Neuronal stem cell (in vitro differentiated cells): ENCODE data around the gene COL6A2.

ENCODE experiments used
- DNase-seq: peaks from one replicate; pipeline ENCODE4 v3.0.0-alpha.2; 2013; ENCODE audit warnings: low spot score
- H2AFZ ChIP-seq: one replicate; pipeline ENCODE4 v1.6.1; 2013; ENCODE audit warnings: mild to moderate bottlenecking, low read length, inconsistent platforms
- H2AK5ac ChIP-seq: 2 replicates; pipeline ENCODE4 v1.6.1; 2013; ENCODE audit warnings: low read depth, mild to moderate bottlenecking, inconsistent platforms, low read length, moderate library complexity, mixed read lengths
- H2BK120ac ChIP-seq: 2 replicates; pipeline ENCODE4 v1.6.1; 2013; ENCODE audit warnings: low read depth, mild to moderate bottlenecking, inconsistent platforms, low read length, moderate library complexity, mixed read lengths
- H2BK12ac ChIP-seq: one replicate; pipeline ENCODE4 v1.6.1; 2013; ENCODE audit warnings: low read length, inconsistent platforms
- H2BK15ac ChIP-seq: 2 replicates; pipeline ENCODE4 v1.6.1; 2013; ENCODE audit warnings: mild to moderate bottlenecking, low read length, inconsistent platforms, mixed read lengths
- H2BK5ac ChIP-seq: one replicate; pipeline ENCODE4 v1.6.1; 2013; ENCODE audit warnings: inconsistent platforms, mild to moderate bottlenecking, low read length, moderate library complexity
- H3K14ac ChIP-seq: one replicate; pipeline ENCODE4 v1.6.1; 2013; ENCODE audit warnings: low read length, inconsistent platforms
- H3K18ac ChIP-seq: 2 replicates; pipeline ENCODE4 v1.6.1; 2013; ENCODE audit warnings: low read length, inconsistent platforms
- H3K23ac ChIP-seq: 2 replicates; pipeline ENCODE4 v1.6.1; 2013; ENCODE audit warnings: low read depth, mild to moderate bottlenecking, mixed read lengths, low read length, inconsistent platforms; ENCODE audit not compliant: poor library complexity
- H3K27ac ChIP-seq: replicated peaks from 3 replicates; pipeline ENCODE4 v1.5.1; 2013; ENCODE audit warnings: low read length, inconsistent platforms
- H3K27me3 ChIP-seq, 3 experiments: 2 replicates each; pipeline ENCODE4 v1.6.1; 2013; ENCODE audit warnings: low read length in 3 of 3, mild to moderate bottlenecking in 2 of 3, inconsistent platforms in 1 of 3, low read depth in 1 of 3, mixed read lengths in 1 of 3, moderate library complexity in 1 of 3; ENCODE audit not compliant: control insufficient read depth in 3 of 3, insufficient read depth in 3 of 3
- H3K36me3 ChIP-seq, 2 donors: replicated peaks in 1 of 2; 2 replicates each; pipeline ENCODE4 v1.6.1; 2013; ENCODE audit warnings: low read length in 2 of 2; ENCODE audit not compliant: control insufficient read depth in 2 of 2, insufficient read depth in 2 of 2
- H3K4ac ChIP-seq: 2 replicates; pipeline ENCODE4 v1.6.1; 2013; ENCODE audit warnings: inconsistent platforms, mild to moderate bottlenecking, low read length, moderate library complexity
- H3K4me1 ChIP-seq, 2 donors: 1 replicate in 1 of 2; 2 replicates in 1 of 2; pipeline ENCODE4 v1.6.1; 2013; ENCODE audit warnings: low read length in 2 of 2, low read depth in 1 of 2; ENCODE audit not compliant: control insufficient read depth in 2 of 2, insufficient read depth in 1 of 2
- H3K4me2 ChIP-seq: one replicate; pipeline ENCODE4 v1.6.1; 2013; ENCODE audit warnings: mild to moderate bottlenecking, low read length, inconsistent platforms; ENCODE audit not compliant: insufficient read depth, poor library complexity, severe bottlenecking
- H3K4me3 ChIP-seq, 2 donors: 2 replicates each; pipeline ENCODE4 v1.5.1; 2013; ENCODE audit warnings: low read length in 2 of 2, mild to moderate bottlenecking in 2 of 2, inconsistent platforms in 1 of 2, moderate library complexity in 1 of 2
- H3K79me1 ChIP-seq: one replicate; pipeline ENCODE4 v1.6.1; 2013; ENCODE audit warnings: low read depth, mild to moderate bottlenecking, inconsistent platforms, low read length, moderate library complexity
- H3K9ac ChIP-seq: one replicate; pipeline ENCODE4 v1.6.1; 2013; ENCODE audit warnings: mild to moderate bottlenecking, low read depth, low read length, inconsistent platforms; ENCODE audit not compliant: poor library complexity
- H3K9me3 ChIP-seq, 2 donors: replicated peaks in 1 of 2; 2 replicates each; pipeline versions ENCODE3 to v1.6.1; 2013; ENCODE audit warnings: low read length in 2 of 2, mild to moderate bottlenecking in 2 of 2, inconsistent platforms in 1 of 2, low read depth in 1 of 2, mixed read lengths in 1 of 2, moderate library complexity in 1 of 2; ENCODE audit not compliant: control insufficient read depth in 2 of 2, insufficient read depth in 1 of 2
- H4K8ac ChIP-seq: one replicate; pipeline ENCODE4 v1.6.1; 2013; ENCODE audit warnings: low read depth, mild to moderate bottlenecking, inconsistent platforms, low read length, moderate library complexity
- H4K91ac ChIP-seq: one replicate; pipeline ENCODE4 v1.6.1; 2013; ENCODE audit warnings: low read length, low read depth, mild to moderate bottlenecking, inconsistent platforms; ENCODE audit not compliant: poor library complexity
- WGBS, 2 donors: extraction: QIAGEN DNeasy Blood & Tissue Kit; methylation state at CpG; one replicate each; pipeline ENCODE4 v1.1.7; 2013; ENCODE audit warnings: missing lambda C conversion rate in 2 of 2, mixed read lengths in 1 of 2; ENCODE audit not compliant: insufficient read length in 2 of 2, insufficient replicate concordance in 1 of 2; ENCODE audit errors: extremely low coverage in 2 of 2; 5-methylcytosine and 5-hydroxymethylcytosine counted together

Gene COL6A2

DNA sequence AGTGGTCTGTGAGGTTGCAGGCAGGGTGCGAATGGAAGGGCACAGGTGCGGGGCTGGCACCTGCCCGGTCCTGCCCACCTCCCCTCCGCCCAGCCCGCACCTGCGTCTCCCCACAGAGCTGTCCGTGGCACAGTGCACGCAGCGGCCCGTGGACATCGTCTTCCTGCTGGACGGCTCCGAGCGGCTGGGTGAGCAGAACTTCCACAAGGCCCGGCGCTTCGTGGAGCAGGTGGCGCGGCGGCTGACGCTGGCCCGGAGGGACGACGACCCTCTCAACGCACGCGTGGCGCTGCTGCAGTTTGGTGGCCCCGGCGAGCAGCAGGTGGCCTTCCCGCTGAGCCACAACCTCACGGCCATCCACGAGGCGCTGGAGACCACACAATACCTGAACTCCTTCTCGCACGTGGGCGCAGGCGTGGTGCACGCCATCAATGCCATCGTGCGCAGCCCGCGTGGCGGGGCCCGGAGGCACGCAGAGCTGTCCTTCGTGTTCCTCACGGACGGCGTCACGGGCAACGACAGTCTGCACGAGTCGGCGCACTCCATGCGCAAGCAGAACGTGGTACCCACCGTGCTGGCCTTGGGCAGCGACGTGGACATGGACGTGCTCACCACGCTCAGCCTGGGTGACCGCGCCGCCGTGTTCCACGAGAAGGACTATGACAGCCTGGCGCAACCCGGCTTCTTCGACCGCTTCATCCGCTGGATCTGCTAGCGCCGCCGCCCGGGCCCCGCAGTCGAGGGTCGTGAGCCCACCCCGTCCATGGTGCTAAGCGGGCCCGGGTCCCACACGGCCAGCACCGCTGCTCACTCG, 34.1 kb downstream of the COL6A2 start:
- peak overlapping the region in 1 of 2 donors; percentile 62 for H3K4me3 ChIP-seq
- H3K79me1 ChIP-seq: no peaks in the 10 kb centered on the region
- no peaks in the 10 kb centered on the region for H3K27me3 ChIP-seq
- H3K4me1 ChIP-seq: peaks cover 3 to 11% of the 10 kb centered on the region in 2 donors
- H3K23ac ChIP-seq: peak overlapping the region; percentile 95
- H3K14ac ChIP-seq: peak overlapping the region; percentile 89
- H2AK5ac ChIP-seq: peak overlapping the region; percentile 96
- no peak overlapping the region for H3K27ac ChIP-seq
- peaks cover 0 to 2% of the 10 kb centered on the region in 2 donors for H3K9me3 ChIP-seq
- H3K4me2 ChIP-seq: no peak overlapping the region
- peak overlapping the region; percentile 93 for H3K4ac ChIP-seq
- H2AFZ ChIP-seq: no peak overlapping the region
- H4K8ac ChIP-seq: no peak overlapping the region
- H2BK12ac ChIP-seq: peak overlapping the region; percentile 46
- H2BK5ac ChIP-seq: peak overlapping the region; percentile 53
- WGBS, 2 donors: no CpG with 5 or more reads among the region's 85 CpGs
- DNase-seq: no peak
- H3K18ac ChIP-seq: peak overlapping the region; percentile 83
- no peak overlapping the region for H2BK15ac ChIP-seq
- H4K91ac ChIP-seq: no peak overlapping the region
- no peak overlapping the region for H2BK120ac ChIP-seq
- no peaks in the 10 kb centered on the region for H3K36me3 ChIP-seq
- no peak overlapping the region for H3K9ac ChIP-seq

DNA sequence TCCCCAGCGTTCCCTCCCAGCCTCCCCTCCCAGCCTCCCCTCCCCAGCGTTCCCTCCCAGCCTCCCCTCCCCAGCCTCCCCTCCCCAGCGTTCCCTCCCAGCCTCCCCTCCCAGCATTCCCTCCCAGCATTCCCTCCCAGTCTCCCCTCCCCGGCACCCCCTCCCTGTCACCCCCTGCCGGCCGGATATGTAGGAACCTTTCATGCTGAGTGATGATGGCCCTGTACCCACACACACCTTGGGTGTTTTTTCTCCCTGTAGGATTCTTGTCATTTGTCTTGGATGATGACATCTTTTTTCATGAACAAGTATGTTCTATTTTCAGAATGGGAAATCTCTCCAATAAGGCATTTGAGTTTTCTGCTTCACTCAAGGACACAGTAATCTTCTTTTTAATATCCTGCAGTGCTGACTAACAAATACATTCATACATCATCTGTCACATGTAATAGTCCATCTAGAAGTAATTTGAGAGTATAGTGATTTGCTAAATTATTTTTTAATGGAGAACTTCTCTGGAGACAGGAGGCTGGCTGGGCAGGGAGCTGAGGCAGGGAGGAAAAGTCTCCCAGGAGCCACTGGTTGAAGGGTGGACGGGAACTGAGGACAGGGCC, 38.0 kb downstream of the COL6A2 start:
- Histone ChIP-seq H4K8ac (no peak overlapping the region), H3K9ac (peak overlapping the region; percentile 30), H3K4ac (no peak overlapping the region), H2AFZ (no peak overlapping the region), H3K23ac (no peak overlapping the region), H2BK120ac (no peak overlapping the region), H4K91ac (no peak overlapping the region), H2AK5ac (no peak overlapping the region), H2BK12ac (no peak overlapping the region), H3K79me1 (no peaks in the 10 kb centered on the region), H3K9me3 (peaks cover 0 to 3% of the 10 kb centered on the region in 2 donors), H3K4me3 (no peak overlapping the region), H3K27ac (no peak overlapping the region), H3K14ac (no peak overlapping the region), H3K4me2 (no peak overlapping the region), H2BK15ac (no peak overlapping the region), H2BK5ac (no peak overlapping the region), H3K36me3 (no peaks in the 10 kb centered on the region), H3K27me3 (peaks cover 0 to 6% (median 4%) of the 10 kb centered on the region in 3 experiments), H3K18ac (no peak overlapping the region), H3K4me1 (peaks cover 5 to 7% of the 10 kb centered on the region in 2 donors)
- WGBS, 2 donors: no CpG with 5 or more reads among the region's 7 CpGs
- DNase-seq: no peak

DNA sequence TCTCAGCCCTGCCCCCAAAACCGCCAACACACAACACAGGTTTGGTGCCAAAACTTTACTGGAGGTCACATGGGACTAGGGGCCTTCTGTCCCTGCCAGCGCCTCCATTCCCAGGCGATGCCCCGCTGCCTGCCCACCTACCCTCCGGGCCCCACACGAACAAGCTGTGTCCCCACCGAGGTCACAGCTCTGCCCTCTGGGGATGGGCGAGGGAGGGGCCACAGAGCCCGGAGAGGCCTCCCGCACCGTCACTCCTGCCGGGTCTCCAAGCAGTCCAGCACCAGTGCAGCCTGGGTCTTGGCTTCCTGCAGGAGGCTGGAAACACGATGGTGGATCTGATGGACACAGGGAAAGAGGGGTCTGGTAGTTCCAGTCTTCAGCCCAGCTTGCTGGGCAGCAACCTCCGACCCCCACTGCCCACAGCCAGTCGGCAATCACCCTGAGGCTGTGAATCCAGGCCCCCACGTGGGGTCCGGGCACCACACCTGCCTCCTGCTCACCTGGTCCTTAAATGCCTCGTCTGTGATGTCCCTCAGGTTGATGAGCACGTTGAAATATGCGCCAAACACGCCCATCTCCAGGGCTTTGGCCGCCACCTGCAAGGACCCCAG, 38.9 kb downstream of the COL6A2 start:
- Histone ChIP-seq H2BK5ac (no peak overlapping the region), H3K4ac (peak overlapping the region; percentile 41), H3K23ac (peak overlapping the region; percentile 91), H2AK5ac (peak overlapping the region; percentile 93), H2BK120ac (peak overlapping the region; percentile 55), H3K27ac (no peak overlapping the region), H3K4me2 (no peak overlapping the region), H3K4me3 (no peak overlapping the region), H3K9ac (peak overlapping the region; percentile 64), H3K9me3 (peaks cover 0 to 3% of the 10 kb centered on the region in 2 donors), H3K14ac (peak overlapping the region; percentile 98), H3K27me3 (peaks cover 0 to 8% (median 6%) of the 10 kb centered on the region in 3 experiments), H3K4me1 (peaks cover 5 to 7% of the 10 kb centered on the region in 2 donors), H3K79me1 (no peaks in the 10 kb centered on the region), H4K8ac (no peak overlapping the region), H3K36me3 (no peaks in the 10 kb centered on the region), H2AFZ (peak overlapping the region; percentile 61), H2BK15ac (peak overlapping the region; percentile 55), H4K91ac (no peak overlapping the region), H2BK12ac (peak overlapping the region; percentile 33), H3K18ac (peak overlapping the region; percentile 80)
- no peak for DNase-seq
- whole genome bisulfite sequencing, 2 donors: no CpG with 5 or more reads among the region's 22 CpGs

DNA sequence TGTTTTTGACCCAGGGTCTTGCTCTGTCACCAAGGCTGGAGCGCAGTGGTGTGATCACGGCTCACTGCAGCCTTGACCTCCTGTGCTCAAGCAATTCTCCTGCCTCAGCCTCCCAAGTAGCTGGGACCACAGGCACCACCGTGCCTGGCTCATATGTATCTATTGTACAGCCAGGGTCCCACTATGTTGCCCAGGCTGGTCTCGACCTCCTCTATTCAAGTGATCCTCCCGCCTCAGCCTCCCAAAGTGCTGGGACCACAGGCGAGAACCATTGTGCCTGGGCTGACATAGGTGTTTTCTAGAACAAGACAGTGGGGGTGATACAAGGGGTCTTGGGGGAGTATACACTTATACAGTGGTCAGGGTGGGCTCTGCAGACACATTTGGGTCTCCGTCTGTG, 40.0 kb downstream of the COL6A2 start:
- Histone ChIP-seq H2BK15ac (no peak overlapping the region), H2AFZ (no peak overlapping the region), H3K18ac (no peak overlapping the region), H3K4ac (peak overlapping the region; percentile 53), H3K36me3 (no peaks in the 10 kb centered on the region), H3K27ac (no peak overlapping the region), H2BK120ac (no peak overlapping the region), H2BK5ac (no peak overlapping the region), H3K14ac (no peak overlapping the region), H3K9me3 (peaks cover 5 to 6% of the 10 kb centered on the region in 2 donors), H2AK5ac (no peak overlapping the region), H3K23ac (no peak overlapping the region), H4K91ac (no peak overlapping the region), H3K4me2 (no peak overlapping the region), H2BK12ac (no peak overlapping the region), H3K9ac (no peak overlapping the region), H3K4me1 (peaks cover 5 to 7% of the 10 kb centered on the region in 2 donors), H3K79me1 (no peaks in the 10 kb centered on the region), H3K4me3 (no peak overlapping the region), H3K27me3 (peaks cover 0 to 15% (median 6%) of the 10 kb centered on the region in 3 experiments), H4K8ac (no peak overlapping the region)
- DNase-seq: no peak
- WGBS, 2 donors: no CpG with 5 or more reads among the region's 7 CpGs
